GM23338 (cell line): ENCODE data around the gene MAN1C1. TPM values are rescaled to one million over a fixed set of nuclear protein-coding genes. Genes with fewer than 3 reads are reported as not detected.
A peak's percentile ranks its signal among the peaks of the same experiment; 100 is the strongest.

Source experiments
- ATAC-seq: fragments of 200-7000 bp; cut with Tn5 transposase; 3 replicates; pipeline ENCODE4 v1.9.1; 2020
- DNase-seq: peaks from one replicate; pipeline ENCODE4 v3.0.0-alpha.2; 2015; ENCODE audit warnings: low spot score
- H2AFZ ChIP-seq: fragments of 200-600 bp; sonication (generic); 2 replicates; pipeline ENCODE4 v1.8.0; 2016; ENCODE audit warnings: antibody characterized with exemption, mild to moderate bottlenecking, moderate library complexity
- H3F3A ChIP-seq: fragments of 200-600 bp; sonication (generic); replicated peaks from 2 replicates; pipeline ENCODE4 v1.8.0; 2017; ENCODE audit warnings: antibody characterized with exemption, mixed run types, low read depth
- H3K27ac ChIP-seq: fragments of 200-600 bp; sonication (generic); 2 replicates; pipeline ENCODE4 v1.6.1; 2016; ENCODE audit warnings: low read depth
- H3K27me3 ChIP-seq: fragments of 200-600 bp; sonication (generic); 2 replicates; pipeline ENCODE4 v1.8.0; 2016; ENCODE audit warnings: mild to moderate bottlenecking, mixed run types, moderate library complexity; ENCODE audit not compliant: insufficient read depth
- H3K36me3 ChIP-seq: fragments of 200-600 bp; sonication (generic); 2 replicates; pipeline ENCODE4 v1.8.0; 2016; ENCODE audit warnings: mild to moderate bottlenecking; ENCODE audit not compliant: insufficient read depth
- H3K4me1 ChIP-seq: fragments of 200-600 bp; sonication (generic); 2 replicates; pipeline ENCODE4 v1.8.0; 2016; ENCODE audit warnings: mild to moderate bottlenecking, moderate library complexity; ENCODE audit not compliant: insufficient read depth
- H3K4me2 ChIP-seq: fragments of 200-600 bp; sonication (generic); 2 replicates; pipeline ENCODE4 v1.7.1; 2017; ENCODE audit warnings: mixed run types
- H3K4me3 ChIP-seq: fragments of 200-600 bp; sonication (generic); 2 replicates; pipeline ENCODE4 v1.6.1; 2016; ENCODE audit warnings: mixed run types
- H3K79me2 ChIP-seq: fragments of 200-600 bp; sonication (generic); replicated peaks from 2 replicates; pipeline ENCODE4 v1.8.0; 2017; ENCODE audit warnings: mild to moderate bottlenecking; ENCODE audit not compliant: insufficient read depth
- H3K9me2 ChIP-seq: fragments of 200-600 bp; sonication (generic); 2 replicates; pipeline ENCODE4 v1.8.0; 2017; ENCODE audit not compliant: insufficient read depth
- H4K20me1 ChIP-seq: fragments of 200-600 bp; sonication (generic); replicated peaks from 2 replicates; pipeline ENCODE4 v1.8.0; 2017; ENCODE audit warnings: mild to moderate bottlenecking; ENCODE audit not compliant: insufficient read depth
- H3K27ac Mint-ChIP-seq: 2 replicates; pipeline ENCODE4 v1.8.0; 2020; ENCODE audit warnings: inconsistent platforms, mild to moderate bottlenecking, moderate library complexity, mixed read lengths
- H3K27me3 Mint-ChIP-seq: 3 replicates; pipeline ENCODE4 v1.8.0; 2022; ENCODE audit warnings: low read depth, mild to moderate bottlenecking, moderate library complexity, mixed read lengths, inconsistent platforms; ENCODE audit not compliant: insufficient read depth, poor library complexity
- H3K36me3 Mint-ChIP-seq: 3 replicates; pipeline ENCODE4 v1.8.0; 2021; ENCODE audit warnings: low read depth, mild to moderate bottlenecking, inconsistent platforms, moderate library complexity, mixed read lengths
- H3K4me1 Mint-ChIP-seq: 3 replicates; pipeline ENCODE4 v1.8.0; 2020; ENCODE audit warnings: mild to moderate bottlenecking, inconsistent platforms, mixed read lengths
- H3K4me3 Mint-ChIP-seq: 3 replicates; pipeline ENCODE4 v1.8.0; 2021; ENCODE audit warnings: moderate library complexity, mild to moderate bottlenecking, inconsistent platforms, mixed read lengths
- H3K9me3 Mint-ChIP-seq: 3 replicates; pipeline ENCODE4 v1.8.0; 2020; ENCODE audit warnings: moderate library complexity, mild to moderate bottlenecking, inconsistent platforms, mixed read lengths
- POLR2AphosphoS5 ChIP-seq: IDR thresholded peaks from 2 replicates; pipeline ENCODE4 v1.6.1; 2016; ENCODE audit warnings: antibody characterized with exemption, low read depth
- STAT1 ChIP-seq: IDR thresholded peaks from one replicate; pipeline ENCODE4 v1.6.1; 2016; ENCODE audit warnings: antibody characterized with exemption; ENCODE audit not compliant: unreplicated experiment
- polyA plus RNA-seq: library from polyadenylated mRNA; unstranded; fragments of >200 nt; fragmentation: Nextera tagmentation; extraction: Ambion mirVana; gene quantifications from 2 replicates; pipeline ENCODE4 v1.2.1, GENCODE V29; 2016
- total RNA-seq: library from RNA; depleted of rRNA; stranded (reverse); fragments of >200 nt; shearing (Covaris generic); gene quantifications from 2 replicates; pipeline ENCODE4 v1.2.3, GENCODE V29; 2014
- TF ChIP-seq, protein P1 (sequence below): IDR thresholded peaks from one replicate; pipeline ENCODE4 v1.6.1; 2018; ENCODE audit warnings: antibody characterized with exemption; ENCODE audit not compliant: unreplicated experiment
- TF ChIP-seq, protein P2 (sequence below), 2 experiments: fragments of 200-600 bp in 1 of 2; sonication (generic) in 1 of 2; conservative IDR thresholded peaks; 2 replicates each; pipeline versions ENCODE4 v1.5.1 to v1.6.1; 2016 to 2017; ENCODE audit warnings: antibody characterized with exemption in 2 of 2, low read depth in 2 of 2, mild to moderate bottlenecking in 2 of 2, moderate library complexity in 1 of 2
- TF ChIP-seq, protein P3 (sequence below): IDR thresholded peaks from 2 replicates; pipeline ENCODE4 v1.6.1; 2016; ENCODE audit warnings: antibody characterized with exemption

The MAN1C1 gene
- total and polyA plus RNA-seq, 2 experiments from 2014 or later: 5.4 to 13.6 TPM

DNA sequence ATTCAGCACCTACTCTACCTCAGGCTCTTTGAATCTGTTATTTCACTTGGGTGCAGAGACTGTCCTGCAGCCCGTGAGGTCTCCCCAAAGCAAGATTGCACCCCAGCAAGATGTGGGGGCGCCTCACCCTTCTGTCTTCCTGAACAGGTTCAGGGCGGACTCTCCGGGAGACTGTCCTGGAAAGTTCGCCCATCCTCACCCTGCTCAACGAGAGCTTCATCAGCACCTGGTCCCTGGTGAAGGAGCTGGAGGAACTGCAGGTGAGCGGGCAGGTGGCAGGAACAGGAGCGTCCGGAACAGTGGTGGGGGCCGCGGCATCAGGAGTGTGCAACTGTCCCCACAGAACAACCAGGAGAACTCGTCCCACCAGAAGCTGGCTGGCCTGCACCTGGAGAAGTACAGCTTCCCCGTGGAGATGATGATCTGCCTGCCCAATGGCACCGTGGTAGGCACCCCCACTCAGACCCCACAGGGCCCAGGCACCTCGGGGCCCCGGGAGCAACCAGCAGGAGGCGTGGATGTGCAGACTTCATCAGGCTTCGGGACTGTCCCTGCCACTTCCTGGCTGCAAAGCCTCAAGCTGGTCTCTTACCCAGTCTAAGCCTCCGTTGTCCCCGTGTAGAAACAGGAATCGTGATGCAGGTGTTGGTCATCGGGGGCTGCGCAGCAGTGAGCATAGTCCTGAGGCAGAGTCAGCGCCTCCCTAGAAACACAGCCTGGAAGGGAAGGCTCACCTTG lies 197.3 kb downstream of the MAN1C1 start:
- no peaks in the 10 kb centered on the region for H3K27me3 ChIP-seq
- no peak overlapping the region for H3K27ac Mint-ChIP-seq

More for the DNA sequence above, 197.3 kb downstream of the MAN1C1 start:
- peaks cover 13% of the 10 kb centered on the region for H3K4me1 ChIP-seq
- H3K4me3 ChIP-seq: no peak overlapping the region
- no peak overlapping the region for H2AFZ ChIP-seq
- no peaks in the 10 kb centered on the region for H3K36me3 ChIP-seq
- Mint-ChIP-seq H3K9me3 (no peaks in the 10 kb centered on the region), H3K4me3 (no peak overlapping the region), H3K27me3 (peaks cover 24% of the 10 kb centered on the region), H3K4me1 (peaks cover 16% of the 10 kb centered on the region), H3K36me3 (peaks cover 14% of the 10 kb centered on the region; the same call in 2 of the 3 replicates)
- no peak overlapping the region for H3K27ac ChIP-seq
- peaks cover 2% of the 10 kb centered on the region; the same call in 1 of the 2 replicates for H3F3A ChIP-seq
- no peaks in the 10 kb centered on the region for H4K20me1 ChIP-seq
- no peaks in the 10 kb centered on the region for H3K9me2 ChIP-seq
- ATAC-seq (no peak), DNase-seq (no peak)
- H3K4me2 ChIP-seq: no peak overlapping the region
- H3K79me2 ChIP-seq: no peaks in the 10 kb centered on the region
- TF ChIP-seq POLR2AphosphoS5: no peak
- no peak for TF ChIP-seq STAT1
- TF ChIP-seq, protein P1, sequence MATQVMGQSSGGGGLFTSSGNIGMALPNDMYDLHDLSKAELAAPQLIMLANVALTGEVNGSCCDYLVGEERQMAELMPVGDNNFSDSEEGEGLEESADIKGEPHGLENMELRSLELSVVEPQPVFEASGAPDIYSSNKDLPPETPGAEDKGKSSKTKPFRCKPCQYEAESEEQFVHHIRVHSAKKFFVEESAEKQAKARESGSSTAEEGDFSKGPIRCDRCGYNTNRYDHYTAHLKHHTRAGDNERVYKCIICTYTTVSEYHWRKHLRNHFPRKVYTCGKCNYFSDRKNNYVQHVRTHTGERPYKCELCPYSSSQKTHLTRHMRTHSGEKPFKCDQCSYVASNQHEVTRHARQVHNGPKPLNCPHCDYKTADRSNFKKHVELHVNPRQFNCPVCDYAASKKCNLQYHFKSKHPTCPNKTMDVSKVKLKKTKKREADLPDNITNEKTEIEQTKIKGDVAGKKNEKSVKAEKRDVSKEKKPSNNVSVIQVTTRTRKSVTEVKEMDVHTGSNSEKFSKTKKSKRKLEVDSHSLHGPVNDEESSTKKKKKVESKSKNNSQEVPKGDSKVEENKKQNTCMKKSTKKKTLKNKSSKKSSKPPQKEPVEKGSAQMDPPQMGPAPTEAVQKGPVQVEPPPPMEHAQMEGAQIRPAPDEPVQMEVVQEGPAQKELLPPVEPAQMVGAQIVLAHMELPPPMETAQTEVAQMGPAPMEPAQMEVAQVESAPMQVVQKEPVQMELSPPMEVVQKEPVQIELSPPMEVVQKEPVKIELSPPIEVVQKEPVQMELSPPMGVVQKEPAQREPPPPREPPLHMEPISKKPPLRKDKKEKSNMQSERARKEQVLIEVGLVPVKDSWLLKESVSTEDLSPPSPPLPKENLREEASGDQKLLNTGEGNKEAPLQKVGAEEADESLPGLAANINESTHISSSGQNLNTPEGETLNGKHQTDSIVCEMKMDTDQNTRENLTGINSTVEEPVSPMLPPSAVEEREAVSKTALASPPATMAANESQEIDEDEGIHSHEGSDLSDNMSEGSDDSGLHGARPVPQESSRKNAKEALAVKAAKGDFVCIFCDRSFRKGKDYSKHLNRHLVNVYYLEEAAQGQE: no peak
- TF ChIP-seq, protein P2, sequence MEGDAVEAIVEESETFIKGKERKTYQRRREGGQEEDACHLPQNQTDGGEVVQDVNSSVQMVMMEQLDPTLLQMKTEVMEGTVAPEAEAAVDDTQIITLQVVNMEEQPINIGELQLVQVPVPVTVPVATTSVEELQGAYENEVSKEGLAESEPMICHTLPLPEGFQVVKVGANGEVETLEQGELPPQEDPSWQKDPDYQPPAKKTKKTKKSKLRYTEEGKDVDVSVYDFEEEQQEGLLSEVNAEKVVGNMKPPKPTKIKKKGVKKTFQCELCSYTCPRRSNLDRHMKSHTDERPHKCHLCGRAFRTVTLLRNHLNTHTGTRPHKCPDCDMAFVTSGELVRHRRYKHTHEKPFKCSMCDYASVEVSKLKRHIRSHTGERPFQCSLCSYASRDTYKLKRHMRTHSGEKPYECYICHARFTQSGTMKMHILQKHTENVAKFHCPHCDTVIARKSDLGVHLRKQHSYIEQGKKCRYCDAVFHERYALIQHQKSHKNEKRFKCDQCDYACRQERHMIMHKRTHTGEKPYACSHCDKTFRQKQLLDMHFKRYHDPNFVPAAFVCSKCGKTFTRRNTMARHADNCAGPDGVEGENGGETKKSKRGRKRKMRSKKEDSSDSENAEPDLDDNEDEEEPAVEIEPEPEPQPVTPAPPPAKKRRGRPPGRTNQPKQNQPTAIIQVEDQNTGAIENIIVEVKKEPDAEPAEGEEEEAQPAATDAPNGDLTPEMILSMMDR (conservative IDR thresholded peaks at IDR 0.05; ENCODE audit: low read depth in 2 of 2): peak in 1 of 2 experiments; percentile 30; a peak in 2 of 4 replicates
- TF ChIP-seq, protein P3, sequence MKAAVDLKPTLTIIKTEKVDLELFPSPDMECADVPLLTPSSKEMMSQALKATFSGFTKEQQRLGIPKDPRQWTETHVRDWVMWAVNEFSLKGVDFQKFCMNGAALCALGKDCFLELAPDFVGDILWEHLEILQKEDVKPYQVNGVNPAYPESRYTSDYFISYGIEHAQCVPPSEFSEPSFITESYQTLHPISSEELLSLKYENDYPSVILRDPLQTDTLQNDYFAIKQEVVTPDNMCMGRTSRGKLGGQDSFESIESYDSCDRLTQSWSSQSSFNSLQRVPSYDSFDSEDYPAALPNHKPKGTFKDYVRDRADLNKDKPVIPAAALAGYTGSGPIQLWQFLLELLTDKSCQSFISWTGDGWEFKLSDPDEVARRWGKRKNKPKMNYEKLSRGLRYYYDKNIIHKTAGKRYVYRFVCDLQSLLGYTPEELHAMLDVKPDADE: no peak
